ENCODE results near the gene PEA15.
A peak's percentile ranks its signal among the peaks of the same experiment; 100 is the strongest.

PEA15 gene

DNA sequence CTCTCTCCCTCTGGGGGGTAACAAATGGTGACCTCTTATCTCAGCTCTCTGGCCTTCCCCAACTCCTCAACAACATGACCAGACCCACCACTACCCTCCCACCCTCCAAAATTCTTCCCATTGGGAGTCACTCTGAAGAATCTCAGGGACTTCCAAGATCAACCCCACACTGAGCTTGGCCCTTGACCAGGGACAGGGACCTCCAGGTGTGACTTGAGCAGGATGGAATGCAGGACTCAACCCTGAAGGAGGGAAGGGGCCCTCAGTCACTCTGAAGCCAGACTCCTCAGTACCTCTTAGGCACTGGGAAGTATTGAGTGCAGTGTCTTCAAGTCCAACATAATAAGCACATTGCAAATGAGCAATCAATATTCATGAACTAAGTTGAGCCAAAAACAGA lies 12.9 kb upstream of the PEA15 start:
- no peaks in the 10 kb centered on the region for H3K36me3 Mint-ChIP-seq (ENCODE audit: low read depth)

GRCh38 chr1:160193091-160193819 lies 11.9 kb upstream of the PEA15 start:
- no peaks in the 10 kb centered on the region for H3K4me1 Mint-ChIP-seq
- ATAC-seq: peak; percentile 65

More for the DNA sequence above, 12.9 kb upstream of the PEA15 start:
- Mint-ChIP-seq H3K27me3 (no peaks in the 10 kb centered on the region), H3K9me3 (no peaks in the 10 kb centered on the region), H3K4me1 (no peaks in the 10 kb centered on the region), H3K27ac (no peak overlapping the region), H3K4me3 (no peak overlapping the region)
- ATAC-seq (no peak), DNase-seq (no peak)

DNA sequence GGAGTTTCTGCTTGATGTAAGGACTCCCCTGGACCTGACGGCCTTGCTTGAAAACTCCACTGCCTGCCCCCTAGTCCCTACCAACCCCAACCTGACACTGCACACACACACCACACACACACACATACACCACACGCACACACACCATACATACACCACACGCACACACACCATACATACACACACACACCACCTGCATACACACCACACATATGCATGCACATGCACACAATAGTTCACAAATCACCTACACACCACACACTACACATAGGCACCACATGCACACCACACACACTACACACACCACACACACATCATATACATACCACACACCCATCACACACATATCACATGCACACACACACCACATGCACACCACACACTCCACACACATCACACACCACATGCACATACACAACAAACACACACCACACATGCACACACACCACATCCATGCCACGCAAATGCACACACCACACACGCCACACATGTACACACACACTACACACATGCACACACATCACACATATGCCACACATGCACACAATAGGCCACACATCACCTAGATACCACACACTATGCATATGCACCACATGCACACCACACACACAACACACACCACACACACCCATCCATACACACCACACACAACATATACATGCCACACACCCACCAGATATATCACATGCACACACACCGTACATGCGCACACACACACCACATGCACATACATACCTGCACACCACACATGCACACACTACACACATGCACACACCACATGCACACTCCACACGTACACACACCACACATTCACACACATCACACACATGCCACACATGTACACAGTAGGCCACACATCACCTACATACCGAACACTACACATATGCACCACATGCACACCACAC lies 11.1 kb upstream of the PEA15 start:
- H3K27me3 Mint-ChIP-seq: no peaks in the 10 kb centered on the region
- no peak overlapping the region for H3K27ac Mint-ChIP-seq
- DNase-seq: no peak
- no peaks in the 10 kb centered on the region for H3K36me3 Mint-ChIP-seq (ENCODE audit: low read depth)
- ATAC-seq: no peak
- H3K4me1 Mint-ChIP-seq: no peaks in the 10 kb centered on the region
- no peaks in the 10 kb centered on the region for H3K9me3 Mint-ChIP-seq
- no peak overlapping the region for H3K4me3 Mint-ChIP-seq

More at GRCh38 chr1:160193091-160193819, 11.9 kb upstream of the PEA15 start:
- no peaks in the 10 kb centered on the region for H3K27me3 Mint-ChIP-seq
- peak; percentile 87 for DNase-seq
- H3K27ac Mint-ChIP-seq: no peak overlapping the region
- H3K4me3 Mint-ChIP-seq: no peak overlapping the region
- no peaks in the 10 kb centered on the region for H3K36me3 Mint-ChIP-seq (ENCODE audit: low read depth)
- no peaks in the 10 kb centered on the region for H3K9me3 Mint-ChIP-seq

DNA sequence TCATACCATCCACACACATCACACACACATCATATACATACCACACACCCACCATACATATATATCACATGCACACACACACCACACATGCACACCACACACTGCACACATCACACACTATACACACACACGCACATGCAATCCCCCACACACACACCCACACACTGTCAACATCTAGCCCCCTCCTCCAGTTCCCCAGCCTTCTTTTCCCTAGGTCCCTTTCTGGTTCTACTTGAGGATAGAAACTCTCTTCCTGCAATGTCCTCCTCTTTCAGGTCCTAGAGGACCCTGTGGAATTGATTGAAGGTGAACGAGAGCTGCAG lies 10.5 kb upstream of the PEA15 start:
- Mint-ChIP-seq H3K36me3 (ENCODE audit: low read depth) (no peaks in the 10 kb centered on the region), H3K27ac (no peak overlapping the region), H3K4me3 (no peak overlapping the region), H3K4me1 (no peaks in the 10 kb centered on the region), H3K9me3 (no peaks in the 10 kb centered on the region), H3K27me3 (no peaks in the 10 kb centered on the region)
- DNase-seq (no peak), ATAC-seq (no peak)

DNA sequence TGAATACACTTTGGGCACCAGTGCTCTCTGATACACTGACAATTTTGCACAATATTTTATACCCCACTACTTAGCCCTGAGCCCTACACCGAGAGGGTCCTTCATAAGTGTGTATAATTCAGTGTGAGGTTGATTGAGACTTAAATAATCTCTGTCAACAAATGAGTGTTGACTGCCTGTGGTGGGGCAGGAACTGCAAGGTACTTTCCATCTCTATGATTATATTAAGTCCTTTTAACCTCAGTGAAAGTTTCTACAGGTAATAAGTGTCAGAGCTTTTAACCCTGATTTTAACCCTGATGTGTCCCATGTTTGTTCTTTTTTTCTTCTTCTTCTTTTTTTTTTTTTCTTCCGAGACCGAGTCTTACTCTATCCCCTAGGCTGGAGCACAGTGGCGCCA lies 9.0 kb upstream of the PEA15 start:
- Mint-ChIP-seq H3K4me3 (no peak overlapping the region), H3K4me1 (no peaks in the 10 kb centered on the region), H3K27me3 (no peaks in the 10 kb centered on the region), H3K9me3 (no peaks in the 10 kb centered on the region), H3K27ac (no peak overlapping the region), H3K36me3 (ENCODE audit: low read depth) (no peaks in the 10 kb centered on the region)
- no peak for DNase-seq
- no peak for ATAC-seq

- H3K36me3 Mint-ChIP-seq (ENCODE audit: low read depth): no peaks in the 10 kb centered on the region
- H3K9me3 Mint-ChIP-seq: no peaks in the 10 kb centered on the region
- ATAC-seq (no peak), DNase-seq (no peak)
- no peak overlapping the region for H3K27ac Mint-ChIP-seq
- no peak overlapping the region for H3K4me3 Mint-ChIP-seq
- H3K4me1 Mint-ChIP-seq: no peaks in the 10 kb centered on the region
- H3K27me3 Mint-ChIP-seq: no peaks in the 10 kb centered on the region
These were observed 8.0 kb upstream of the PEA15 start for GRCh38 chr1:160197231-160197630.

DNA sequence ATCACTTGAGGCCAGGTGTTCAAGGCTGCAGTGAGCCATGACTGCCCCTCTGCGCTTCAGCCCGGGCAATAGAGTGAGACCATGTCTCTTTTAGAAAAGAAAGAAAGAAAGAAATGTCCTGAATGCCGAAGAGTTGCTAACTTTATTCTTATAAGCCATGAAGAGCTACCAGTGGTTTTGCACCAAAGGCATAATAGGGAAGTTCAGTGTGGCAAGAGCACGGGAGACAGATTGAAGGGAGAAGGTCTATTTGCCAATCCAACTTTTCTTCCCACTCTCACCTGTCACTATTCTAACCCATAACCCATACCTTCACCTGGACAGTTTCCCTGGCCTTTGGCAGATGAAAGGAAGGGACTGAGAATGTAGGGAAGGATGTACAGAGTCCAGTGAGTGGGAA lies 4.4 kb upstream of the PEA15 start:
- Mint-ChIP-seq H3K9me3 (no peaks in the 10 kb centered on the region), H3K4me1 (peaks cover 11% of the 10 kb centered on the region), H3K27me3 (no peaks in the 10 kb centered on the region), H3K36me3 (ENCODE audit: low read depth) (no peaks in the 10 kb centered on the region), H3K27ac (no peak overlapping the region), H3K4me3 (no peak overlapping the region)
- ATAC-seq (no peak), DNase-seq (no peak)

DNA sequence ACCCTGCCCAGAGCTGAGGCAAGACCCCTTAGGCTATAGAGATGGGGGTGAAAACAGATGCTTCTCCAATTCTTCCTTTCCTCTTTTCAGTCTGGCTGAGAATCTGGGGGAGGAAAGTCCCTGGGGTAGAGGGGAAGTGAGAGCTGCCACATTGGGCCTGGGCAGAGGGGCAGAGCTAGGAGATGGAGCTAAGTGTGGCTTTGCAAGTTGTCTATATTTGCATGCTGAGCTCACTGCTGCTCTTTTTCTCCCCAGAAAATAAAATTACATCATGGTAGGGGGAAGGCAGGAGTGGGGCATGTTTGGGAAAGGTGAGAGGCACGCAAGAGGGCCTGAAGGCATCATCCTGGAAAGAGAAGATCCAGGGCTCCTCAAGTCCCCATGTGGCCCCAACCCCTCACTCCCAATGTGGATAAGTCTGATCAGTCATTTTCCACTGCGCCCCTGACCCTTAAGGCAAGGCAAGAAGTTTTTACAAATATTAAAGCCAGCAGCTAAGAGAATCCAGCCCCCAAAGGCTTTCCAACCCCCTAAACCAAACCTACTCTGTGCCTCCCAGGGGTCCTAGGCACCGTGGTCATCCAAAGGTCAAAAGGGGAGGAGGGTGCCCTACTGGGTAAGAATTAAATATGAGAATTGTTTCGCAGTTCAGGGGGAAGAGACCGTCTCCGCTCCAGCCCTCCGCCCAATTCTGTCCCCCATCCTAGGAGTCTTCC lies 500 bp upstream of the PEA15 start:
- Mint-ChIP-seq H3K27ac (peak overlapping the region; percentile 78), H3K4me3 (peak overlapping the region; percentile 83), H3K27me3 (no peaks in the 10 kb centered on the region), H3K4me1 (peaks cover 40% of the 10 kb centered on the region), H3K36me3 (ENCODE audit: low read depth) (peaks cover 13% of the 10 kb centered on the region), H3K9me3 (no peaks in the 10 kb centered on the region)
- ATAC-seq: peak; percentile 41
- peak; percentile 33 for DNase-seq

GRCh38 chr1:160206036-160206389 lies 829 bp downstream of the PEA15 start:
- Mint-ChIP-seq H3K9me3 (no peaks in the 10 kb centered on the region), H3K36me3 (ENCODE audit: low read depth) (peaks cover 18% of the 10 kb centered on the region), H3K27ac (peak overlapping the region; percentile 91), H3K4me1 (peaks cover 47% of the 10 kb centered on the region), H3K27me3 (no peaks in the 10 kb centered on the region), H3K4me3 (peak overlapping the region; percentile 83)
- DNase-seq (peak; percentile 57), ATAC-seq (peak; percentile 87)

- Mint-ChIP-seq H3K4me1 (peaks cover 49% of the 10 kb centered on the region), H3K4me3 (peak overlapping the region; percentile 83), H3K27ac (peak overlapping the region; percentile 91), H3K27me3 (no peaks in the 10 kb centered on the region), H3K36me3 (ENCODE audit: low read depth) (peaks cover 18% of the 10 kb centered on the region), H3K9me3 (no peaks in the 10 kb centered on the region)
- DNase-seq (no peak), ATAC-seq (no peak)
These were observed 1.4 kb downstream of the PEA15 start for GRCh38 chr1:160206421-160207117.

GRCh38 chr1:160207118-160207650 lies 2.0 kb downstream of the PEA15 start:
- Mint-ChIP-seq H3K9me3 (no peaks in the 10 kb centered on the region), H3K27ac (peak overlapping the region; percentile 40), H3K36me3 (ENCODE audit: low read depth) (peaks cover 21% of the 10 kb centered on the region), H3K4me3 (peak overlapping the region; percentile 83), H3K27me3 (no peaks in the 10 kb centered on the region), H3K4me1 (peaks cover 49% of the 10 kb centered on the region)
- no peak for DNase-seq
- ATAC-seq: no peak

DNA sequence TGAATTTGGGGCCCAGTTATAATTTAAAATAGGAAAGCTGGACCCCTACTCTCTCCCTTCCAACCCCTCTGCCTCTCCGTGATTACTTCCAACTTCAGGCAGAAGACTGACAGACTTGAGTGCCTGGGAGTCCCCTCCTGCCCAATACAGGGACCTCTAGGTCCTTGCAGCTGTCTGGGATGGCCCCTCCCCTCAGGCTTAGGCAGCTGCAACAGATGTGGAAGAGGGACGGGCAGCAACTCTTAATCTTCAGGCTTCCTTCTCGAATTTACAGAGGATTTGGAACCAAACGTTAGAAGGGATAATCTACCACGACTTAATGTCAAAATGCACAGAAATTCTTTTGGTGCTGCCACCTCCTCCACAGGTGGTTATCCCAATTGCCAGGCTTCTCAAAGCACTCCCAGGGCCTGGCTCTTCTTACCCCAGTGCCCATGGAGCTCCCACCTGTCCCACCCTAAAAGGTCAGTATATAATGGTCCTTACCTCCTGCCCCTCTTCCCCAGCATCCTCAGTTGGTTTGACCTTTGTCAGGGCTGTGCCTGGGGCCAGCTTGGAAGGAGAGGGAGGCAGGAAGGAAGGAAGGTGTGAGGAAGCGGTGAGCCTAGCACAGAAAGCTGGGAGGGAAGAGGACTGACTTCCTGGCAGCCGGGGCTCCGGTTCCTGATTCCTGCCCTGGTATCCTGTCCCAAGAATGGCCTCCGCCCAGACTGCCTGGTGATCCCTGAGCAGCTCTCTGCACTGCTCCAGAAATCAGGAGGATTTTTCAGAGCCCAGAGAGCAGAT lies 2.8 kb downstream of the PEA15 start:
- DNase-seq (no peak), ATAC-seq (no peak)
- Mint-ChIP-seq H3K4me3 (no peak overlapping the region), H3K27ac (peak overlapping the region; percentile 8), H3K4me1 (peaks cover 49% of the 10 kb centered on the region), H3K9me3 (no peaks in the 10 kb centered on the region), H3K36me3 (ENCODE audit: low read depth) (peaks cover 25% of the 10 kb centered on the region), H3K27me3 (no peaks in the 10 kb centered on the region)

DNA sequence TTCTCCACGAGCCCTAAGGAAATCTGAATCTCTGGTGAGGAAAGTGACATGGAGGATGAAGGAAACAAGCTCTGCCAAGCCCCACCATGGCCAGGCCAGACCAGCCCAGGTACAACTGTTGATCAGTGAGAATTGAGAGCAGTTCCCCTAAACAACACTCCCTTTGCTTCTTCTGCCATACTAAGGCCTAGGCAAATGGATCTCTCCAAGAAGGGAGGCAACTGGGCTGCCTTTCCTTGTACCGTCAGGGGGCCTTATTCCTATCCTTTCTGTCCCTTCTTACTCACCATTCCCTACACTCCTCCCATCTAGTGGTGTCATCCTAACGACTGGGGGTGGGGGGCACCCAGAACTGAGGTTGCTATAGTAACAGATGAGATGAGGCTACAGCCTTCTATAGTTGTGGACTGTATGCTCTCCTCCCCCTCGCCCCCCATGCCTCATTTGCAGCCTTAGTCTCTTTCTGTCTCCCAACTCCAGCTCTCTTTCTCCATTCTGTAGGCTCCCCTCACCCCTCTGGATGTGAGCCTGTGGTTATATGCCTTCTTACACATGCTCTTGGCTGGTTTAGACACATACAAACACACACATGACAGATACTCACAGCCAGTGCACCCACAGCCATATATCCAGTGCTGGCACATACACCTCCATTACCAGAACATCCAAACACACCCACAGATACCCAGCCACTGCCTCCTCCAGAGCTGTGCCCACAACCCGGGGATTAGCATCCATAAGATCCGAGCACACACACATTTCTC lies 3.6 kb downstream of the PEA15 start:
- peak overlapping the region; percentile 29 for H3K27ac Mint-ChIP-seq
- H3K4me1 Mint-ChIP-seq: peaks cover 49% of the 10 kb centered on the region
- peaks cover 30% of the 10 kb centered on the region for H3K36me3 Mint-ChIP-seq (ENCODE audit: low read depth)
- H3K9me3 Mint-ChIP-seq: no peaks in the 10 kb centered on the region
- no peak overlapping the region for H3K4me3 Mint-ChIP-seq
- ATAC-seq (no peak), DNase-seq (no peak)
- no peaks in the 10 kb centered on the region for H3K27me3 Mint-ChIP-seq

All from activated naive CD8-positive, alpha-beta T cell treated with anti-CD3 and anti-CD28 coated beads, Interleukin-2, amount 50 U/mL, for 24 hours (primary cell).